HepG2 (cell line): ENCODE results near the gene PIR. TPM values are rescaled to one million over a fixed set of nuclear protein-coding genes. Genes with fewer than 3 reads are reported as not detected.

Experiments
- ATAC-seq: fragments of 200-7000 bp; cut with Tn5 transposase; 3 replicates; pipeline ENCODE4 v1.9.1; 2020; ENCODE audit warnings: mild to moderate bottlenecking, moderate library complexity
- BruUV-seq: library from RNA; stranded (reverse); fragments of 400-500 nt; replicated peaks from 2 replicates; lab custom pipeline; 2021; lab: Mats Ljungman, UMichigan
- CTCF ChIA-PET: fragments of 300-600 bp; formaldehyde crosslinking; extraction: SDS; loops from one replicate; lab custom pipeline; 2021; ENCODE audit warnings: low total read pairs, inconsistent platforms, low intra/inter-chr PET ratio; lab: Yijun Ruan, JAX
- POLR2A ChIA-PET: fragments of 350-600 bp; sonication (Branson Sonifier 250); formaldehyde crosslinking; loops from one replicate; lab custom pipeline; 2020; ENCODE audit warnings: antibody characterized with exemption, inconsistent platforms; lab: Yijun Ruan, JAX
- DNase-seq: peaks from one replicate; pipeline ENCODE4 v3.0.0-alpha.2; 2015; ENCODE audit warnings: low spot score
- FAIRE-seq: peaks from 3 replicates; lab custom pipeline; 2011; peaks lifted over from hg19 to GRCh38; lab: Jason Lieb, UNC
- H2AFZ ChIP-seq: one replicate; pipeline ENCODE4 v1.6.1; 2011; ENCODE audit warnings: low read length, inconsistent platforms
- H3K27ac ChIP-seq: fragments of 300-600 bp; 3 replicates; pipeline ENCODE4 v1.8.0; 2011; ENCODE audit warnings: mixed run types, mild to moderate bottlenecking, mixed read lengths, low read length, inconsistent platforms; ENCODE audit not compliant: insufficient read depth; ENCODE audit errors: extremely low read length
- H3K27me3 ChIP-seq, 2 experiments: fragments of 200-600 bp in 1 of 2; 2 replicates in 1 of 2; 3 replicates in 1 of 2; pipeline versions ENCODE4 v1.6.0 to v1.8.0; 2011; ENCODE audit warnings: low read length in 2 of 2, mild to moderate bottlenecking in 2 of 2, moderate library complexity in 2 of 2, inconsistent platforms in 1 of 2; ENCODE audit not compliant: insufficient read depth in 2 of 2, control insufficient read depth in 1 of 2
- H3K36me3 ChIP-seq, 2 experiments: fragments of 200-600 bp in 1 of 2; replicated peaks in 1 of 2; 2 replicates in 1 of 2; 3 replicates in 1 of 2; pipeline versions ENCODE4 v1.5.1 to v1.8.0; 2011; ENCODE audit warnings: low read length in 2 of 2, inconsistent platforms in 1 of 2; ENCODE audit not compliant: insufficient read depth in 2 of 2, control insufficient read depth in 1 of 2
- H3K4me1 ChIP-seq: 2 replicates; pipeline ENCODE4 v1.5.1; 2012; ENCODE audit warnings: low read length, inconsistent platforms; ENCODE audit not compliant: insufficient read depth
- H3K4me2 ChIP-seq: 2 replicates; pipeline ENCODE4 v1.6.0; 2011; ENCODE audit warnings: low read depth, low read length, inconsistent platforms
- H3K4me3 ChIP-seq, 3 experiments: fragments of 200-600 bp in 1 of 3; sonication (generic), shearing (Covaris generic) in 1 of 3; replicated peaks in 1 of 3; 2 replicates each; pipeline ENCODE4 v1.5.1; 2011 to 2016; ENCODE audit warnings: low read length in 3 of 3, inconsistent platforms in 2 of 3, low read depth in 2 of 3, mild to moderate bottlenecking in 2 of 3, control low read depth in 1 of 3, mixed read lengths in 1 of 3; ENCODE audit not compliant: insufficient read depth in 1 of 3
- H3K79me2 ChIP-seq: one replicate; pipeline ENCODE4 v1.6.1; 2011; ENCODE audit warnings: low read length, inconsistent platforms; ENCODE audit not compliant: insufficient read depth
- H3K9ac ChIP-seq: 2 replicates; pipeline ENCODE4 v1.6.0; 2011; ENCODE audit warnings: mild to moderate bottlenecking, low read depth, low read length, inconsistent platforms; ENCODE audit not compliant: insufficient read depth
- H3K9me3 ChIP-seq: 2 replicates; pipeline ENCODE4 v1.5.1; 2012; ENCODE audit warnings: mild to moderate bottlenecking, low read length
- H4K20me1 ChIP-seq: 2 replicates; pipeline ENCODE4 v1.6.0; 2011; ENCODE audit warnings: inconsistent platforms, mild to moderate bottlenecking, low read length, moderate library complexity; ENCODE audit not compliant: insufficient read depth
- ATF7-NPFF ChIP-seq: sonication (generic); formaldehyde crosslinking; IDR thresholded peaks from 2 replicates; pipeline ENCODE4 v1.8.1; 2023; ENCODE audit warnings: mild to moderate bottlenecking, low read depth, missing genetic modification reagents, moderate library complexity
- CC2D1A ChIP-seq: sonication (generic); formaldehyde crosslinking; IDR thresholded peaks from 2 replicates; pipeline ENCODE4 v1.8.1; 2023; ENCODE audit warnings: mild to moderate bottlenecking, missing genetic modification reagents
- ELF3 ChIP-seq: IDR thresholded peaks from 2 replicates; pipeline ENCODE4 v1.6.1; 2016; ENCODE audit warnings: missing genetic modification reagents, missing compliant biosample characterization
- FOXK2 ChIP-seq: fragments of 450-650 bp; IDR thresholded peaks from 2 replicates; pipeline ENCODE4 v1.6.1; 2016
- GFI1 ChIP-seq: sonication (generic); formaldehyde crosslinking; IDR thresholded peaks from 2 replicates; pipeline ENCODE4 v1.5.0; 2020; ENCODE audit warnings: missing genetic modification reagents, mild to moderate bottlenecking, borderline replicate concordance
- RNF219 ChIP-seq: sonication (generic); formaldehyde crosslinking; IDR thresholded peaks from 2 replicates; pipeline ENCODE4 v1.5.0; 2020; ENCODE audit warnings: mild to moderate bottlenecking, missing genetic modification reagents
- SCMH1 ChIP-seq: sonication (generic); formaldehyde crosslinking; IDR thresholded peaks from 2 replicates; pipeline ENCODE4 v1.9.0; 2021; ENCODE audit warnings: missing genetic modification reagents, mild to moderate bottlenecking, borderline replicate concordance
- SMARCC2 ChIP-seq: fragments of 450-650 bp; IDR thresholded peaks from 2 replicates; pipeline ENCODE4 v1.6.1; 2017; ENCODE audit warnings: antibody characterized with exemption, mild to moderate bottlenecking
- STAG1 ChIP-seq: sonication (generic); formaldehyde crosslinking; IDR thresholded peaks from 2 replicates; pipeline ENCODE4 v1.4.0; 2020; ENCODE audit warnings: missing genetic modification reagents
- TAF15 ChIP-seq: fragments of 200-400 bp; formaldehyde crosslinking; IDR thresholded peaks from one replicate; pipeline ENCODE4 v1.6.1; 2018; ENCODE audit warnings: mild to moderate bottlenecking, low read depth, low read length; ENCODE audit not compliant: poor library complexity, severe bottlenecking
- ZEB1 ChIP-seq: IDR thresholded peaks from 2 replicates; pipeline ENCODE4 v1.6.1; 2012; ENCODE audit warnings: mild to moderate bottlenecking, low read depth, inconsistent platforms; ENCODE audit not compliant: insufficient replicate concordance
- ZMYM4 ChIP-seq: sonication (generic); formaldehyde crosslinking; IDR thresholded peaks from 2 replicates; pipeline ENCODE4 v1.8.1; 2023; ENCODE audit warnings: mild to moderate bottlenecking, missing genetic modification reagents
- ZNF225 ChIP-seq: sonication (generic); formaldehyde crosslinking; IDR thresholded peaks from 2 replicates; pipeline ENCODE4 v1.4.0; 2020; ENCODE audit warnings: mild to moderate bottlenecking, missing genetic modification reagents
- ZNF235 ChIP-seq: sonication (generic); formaldehyde crosslinking; IDR thresholded peaks from 2 replicates; pipeline ENCODE4 v1.8.1; 2023; ENCODE audit warnings: mild to moderate bottlenecking, missing genetic modification reagents, borderline replicate concordance
- ZNF253 ChIP-seq: sonication (generic); formaldehyde crosslinking; IDR thresholded peaks from 2 replicates; pipeline ENCODE4 v1.8.0; 2022; ENCODE audit warnings: mild to moderate bottlenecking, missing genetic modification reagents, borderline replicate concordance
- ZNF615 ChIP-seq: sonication (generic); formaldehyde crosslinking; IDR thresholded peaks from 2 replicates; pipeline ENCODE4 v1.5.0; 2020; ENCODE audit warnings: mild to moderate bottlenecking, missing genetic modification reagents, borderline replicate concordance
- ZNF629 ChIP-seq: sonication (generic); formaldehyde crosslinking; conservative IDR thresholded peaks from 2 replicates; pipeline ENCODE4 v1.5.0; 2020; ENCODE audit warnings: missing genetic modification reagents
- in situ Hi-C: cut with HindIII; loops from 2 replicates; pipeline ENCODE4 v1.10.0; 2017; ENCODE audit warnings: low pct_unique_long_range_greater_than_20kb; ENCODE audit not compliant: extremely low pct_ligation_motif_present
- intact Hi-C: fragments of 100-400 bp; cut with micrococcal nuclease; formaldehyde crosslinking; loops from one replicate; pipeline ENCODE4 v1.10.0; 2022; ENCODE audit not compliant: unreplicated experiment
- polyA plus RNA-seq, 8 experiments: library from polyadenylated mRNA; depleted of rRNA in 3 of 8; stranded (reverse) in 7 of 8; unstranded in 1 of 8; fragments of >200 nt; fragmentation: Illumina TruSeq in 4 of 8; extraction: Trizol in 4 of 8; gene quantifications; 2 replicates each; pipeline versions ENCODE4 v1.2.1 to v1.2.3, GENCODE V29; 2011 to 2016; ENCODE audit warnings: low read depth in 4 of 8, missing spikeins in 1 of 8, mixed read lengths in 1 of 8; ENCODE audit not compliant: insufficient read depth in 1 of 8
- total RNA-seq, 5 experiments: library from RNA; depleted of rRNA; stranded (reverse); fragments of >200 nt; fragmentation: Illumina TruSeq; extraction: Trizol; gene quantifications; 2 replicates each; pipeline ENCODE4 v1.2.3, GENCODE V29; 2016; ENCODE audit warnings: low read depth in 1 of 5
- TF ChIP-seq, protein P1 (sequence below): sonication (generic); formaldehyde crosslinking; conservative IDR thresholded peaks from 2 replicates; pipeline ENCODE4 v1.4.0; 2020; ENCODE audit warnings: missing genetic modification reagents
- TF ChIP-seq, protein P2 (sequence below): sonication (generic); formaldehyde crosslinking; IDR thresholded peaks from 2 replicates; pipeline ENCODE4 v1.5.1; 2020; ENCODE audit warnings: mild to moderate bottlenecking, moderate library complexity, missing genetic modification reagents

Gene PIR
- total and polyA plus RNA-seq, 2 of the 13 experiments (the other 11 are each of a cell fraction or from before 2014, with no cell fraction given): 12.2 to 38.0 TPM

DNA sequence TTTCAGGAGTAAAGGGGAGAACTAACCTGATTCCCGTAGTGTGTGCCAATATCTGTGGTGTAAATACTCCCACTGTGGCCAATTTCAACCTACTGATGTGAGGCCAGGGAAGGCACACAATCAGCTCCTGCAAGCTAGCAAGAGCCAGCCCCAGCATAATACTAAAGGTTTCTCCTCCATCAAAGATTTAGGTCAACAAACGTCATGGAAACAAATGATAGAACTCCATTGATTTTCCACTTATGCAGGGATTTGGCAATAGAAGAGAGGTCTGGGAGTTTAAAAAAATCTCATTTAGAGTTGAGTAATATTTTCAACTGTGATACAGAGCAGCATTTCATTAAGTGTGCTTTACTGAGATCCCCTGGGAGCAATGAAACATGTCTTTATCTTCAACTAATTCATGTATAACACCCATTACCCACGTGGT, 93.2 kb downstream of the PIR start (continued):
- no peak for TF ChIP-seq RNF219 (CRISPR knock-in tag)
- no peak for TF ChIP-seq SMARCC2
- TF ChIP-seq ZNF225 (CRISPR knock-in tag): no peak
- TF ChIP-seq ELF3 (CRISPR knock-in tag): no peak
- TF ChIP-seq, protein P1, sequence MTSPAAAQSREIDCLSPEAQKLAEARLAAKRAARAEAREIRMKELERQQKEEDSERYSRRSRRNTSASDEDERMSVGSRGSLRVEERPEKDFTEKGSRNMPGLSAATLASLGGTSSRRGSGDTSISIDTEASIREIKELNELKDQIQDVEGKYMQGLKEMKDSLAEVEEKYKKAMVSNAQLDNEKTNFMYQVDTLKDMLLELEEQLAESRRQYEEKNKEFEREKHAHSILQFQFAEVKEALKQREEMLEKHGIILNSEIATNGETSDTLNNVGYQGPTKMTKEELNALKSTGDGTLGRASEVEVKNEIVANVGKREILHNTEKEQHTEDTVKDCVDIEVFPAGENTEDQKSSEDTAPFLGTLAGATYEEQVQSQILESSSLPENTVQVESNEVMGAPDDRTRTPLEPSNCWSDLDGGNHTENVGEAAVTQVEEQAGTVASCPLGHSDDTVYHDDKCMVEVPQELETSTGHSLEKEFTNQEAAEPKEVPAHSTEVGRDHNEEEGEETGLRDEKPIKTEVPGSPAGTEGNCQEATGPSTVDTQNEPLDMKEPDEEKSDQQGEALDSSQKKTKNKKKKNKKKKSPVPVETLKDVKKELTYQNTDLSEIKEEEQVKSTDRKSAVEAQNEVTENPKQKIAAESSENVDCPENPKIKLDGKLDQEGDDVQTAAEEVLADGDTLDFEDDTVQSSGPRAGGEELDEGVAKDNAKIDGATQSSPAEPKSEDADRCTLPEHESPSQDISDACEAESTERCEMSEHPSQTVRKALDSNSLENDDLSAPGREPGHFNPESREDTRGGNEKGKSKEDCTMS (CRISPR knock-in tag): no peak

DNA sequence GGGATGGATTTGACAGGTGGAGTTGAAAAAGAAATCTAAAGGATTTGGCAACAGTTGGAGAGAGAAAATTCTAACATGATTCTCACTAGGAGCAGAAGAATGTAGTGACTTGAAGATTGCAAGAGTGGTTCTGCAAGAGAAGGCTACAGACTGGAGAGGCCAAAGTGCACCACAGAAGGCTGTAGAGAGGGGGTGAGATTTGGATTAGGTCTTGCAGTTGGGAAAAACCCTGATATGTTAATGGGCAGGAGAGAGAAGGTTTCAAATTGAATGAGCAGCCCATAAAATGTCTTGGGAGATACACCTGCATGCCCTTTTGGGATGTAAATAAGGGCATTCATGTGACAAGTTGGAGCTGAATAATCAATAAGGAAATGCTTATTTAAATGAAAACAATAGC, 94.3 kb downstream of the PIR start:
- DNase-seq (no peak), FAIRE-seq (no peak), ATAC-seq (no peak)
- no peak overlapping the region for H3K4me2 ChIP-seq
- POLR2A ChIA-PET: no interaction called here
- no peak overlapping the region for H3K9ac ChIP-seq
- intact Hi-C loops: no loop called here
- H3K9me3 ChIP-seq: no peaks in the 10 kb centered on the region
- no peaks in the 10 kb centered on the region for H3K27me3 ChIP-seq
- H3K79me2 ChIP-seq: no peaks in the 10 kb centered on the region
- no peaks in the 10 kb centered on the region for H4K20me1 ChIP-seq
- no TSS peak for BruUV-seq
- H3K4me1 ChIP-seq: no peaks in the 10 kb centered on the region
- H3K4me3 ChIP-seq: no peak overlapping the region
- in situ Hi-C loops: no loop called here
- no peak overlapping the region for H2AFZ ChIP-seq
- no peak overlapping the region for H3K27ac ChIP-seq
- CTCF ChIA-PET: no interaction called here
- no peaks in the 10 kb centered on the region for H3K36me3 ChIP-seq
- TF ChIP-seq ZMYM4 (CRISPR knock-in tag): no peak
- no peak for TF ChIP-seq ATF7-NPFF
- no peak for TF ChIP-seq STAG1
- no peak for TF ChIP-seq ZNF253 (CRISPR knock-in tag)
- TF ChIP-seq, protein P2, sequence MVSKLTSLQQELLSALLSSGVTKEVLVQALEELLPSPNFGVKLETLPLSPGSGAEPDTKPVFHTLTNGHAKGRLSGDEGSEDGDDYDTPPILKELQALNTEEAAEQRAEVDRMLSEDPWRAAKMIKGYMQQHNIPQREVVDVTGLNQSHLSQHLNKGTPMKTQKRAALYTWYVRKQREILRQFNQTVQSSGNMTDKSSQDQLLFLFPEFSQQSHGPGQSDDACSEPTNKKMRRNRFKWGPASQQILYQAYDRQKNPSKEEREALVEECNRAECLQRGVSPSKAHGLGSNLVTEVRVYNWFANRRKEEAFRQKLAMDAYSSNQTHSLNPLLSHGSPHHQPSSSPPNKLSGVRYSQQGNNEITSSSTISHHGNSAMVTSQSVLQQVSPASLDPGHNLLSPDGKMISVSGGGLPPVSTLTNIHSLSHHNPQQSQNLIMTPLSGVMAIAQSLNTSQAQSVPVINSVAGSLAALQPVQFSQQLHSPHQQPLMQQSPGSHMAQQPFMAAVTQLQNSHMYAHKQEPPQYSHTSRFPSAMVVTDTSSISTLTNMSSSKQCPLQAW (CRISPR knock-in tag): no peak
- TF ChIP-seq TAF15: no peak
- TF ChIP-seq CC2D1A (CRISPR knock-in tag): no peak
- no peak for TF ChIP-seq ZNF629 (CRISPR knock-in tag)
- TF ChIP-seq ZNF235 (CRISPR knock-in tag): no peak
- TF ChIP-seq ZEB1: no peak
- no peak for TF ChIP-seq GFI1 (CRISPR knock-in tag)
- TF ChIP-seq SCMH1 (CRISPR knock-in tag): no peak
- TF ChIP-seq FOXK2: no peak
- TF ChIP-seq ZNF615 (CRISPR knock-in tag): no peak
